GM12874 (cell line): Measurements from ENCODE around the gene KIF17.

Experiments
- TF ChIP-seq, protein P1 (sequence below): IDR thresholded peaks from 2 replicates; pipeline ENCODE4 v1.5.1; 2011; ENCODE audit warnings: low read depth, mild to moderate bottlenecking, control low read depth, low read length, moderate library complexity; ENCODE audit not compliant: insufficient read depth

KIF17 gene

DNA sequence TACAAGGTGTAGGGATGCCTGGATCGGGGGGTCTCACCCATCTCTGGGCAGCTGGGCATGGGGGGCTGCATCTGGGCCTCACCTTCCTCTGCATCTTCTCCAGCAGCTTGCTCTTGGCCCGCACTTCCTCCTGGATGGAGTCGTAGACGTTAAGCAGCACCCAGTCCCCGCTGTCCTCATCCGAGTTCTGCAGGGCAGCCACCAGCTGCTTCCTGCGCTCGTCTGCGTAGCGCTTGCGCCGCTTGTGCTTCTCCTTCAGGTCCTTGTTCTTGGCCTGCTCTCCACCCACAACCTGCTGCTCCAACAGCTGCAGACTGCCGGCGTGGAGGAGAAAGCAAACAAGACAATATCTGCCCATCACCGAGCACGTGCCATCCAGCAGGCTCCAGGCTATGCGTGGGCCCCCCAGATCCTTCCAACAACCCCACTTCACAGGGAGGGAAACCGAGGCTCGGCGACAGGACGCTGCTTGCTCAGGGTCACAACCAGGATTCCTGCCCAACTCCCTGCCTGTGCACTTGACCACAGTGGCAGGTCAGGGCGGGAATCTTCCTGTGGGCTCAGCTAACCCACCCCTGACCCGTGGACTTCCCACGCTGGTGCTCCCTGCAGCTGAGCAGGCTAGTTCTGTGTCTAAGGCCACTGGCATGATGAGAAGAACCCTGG lies 35.1 kb downstream of the KIF17 start:
- TF ChIP-seq, protein P1, sequence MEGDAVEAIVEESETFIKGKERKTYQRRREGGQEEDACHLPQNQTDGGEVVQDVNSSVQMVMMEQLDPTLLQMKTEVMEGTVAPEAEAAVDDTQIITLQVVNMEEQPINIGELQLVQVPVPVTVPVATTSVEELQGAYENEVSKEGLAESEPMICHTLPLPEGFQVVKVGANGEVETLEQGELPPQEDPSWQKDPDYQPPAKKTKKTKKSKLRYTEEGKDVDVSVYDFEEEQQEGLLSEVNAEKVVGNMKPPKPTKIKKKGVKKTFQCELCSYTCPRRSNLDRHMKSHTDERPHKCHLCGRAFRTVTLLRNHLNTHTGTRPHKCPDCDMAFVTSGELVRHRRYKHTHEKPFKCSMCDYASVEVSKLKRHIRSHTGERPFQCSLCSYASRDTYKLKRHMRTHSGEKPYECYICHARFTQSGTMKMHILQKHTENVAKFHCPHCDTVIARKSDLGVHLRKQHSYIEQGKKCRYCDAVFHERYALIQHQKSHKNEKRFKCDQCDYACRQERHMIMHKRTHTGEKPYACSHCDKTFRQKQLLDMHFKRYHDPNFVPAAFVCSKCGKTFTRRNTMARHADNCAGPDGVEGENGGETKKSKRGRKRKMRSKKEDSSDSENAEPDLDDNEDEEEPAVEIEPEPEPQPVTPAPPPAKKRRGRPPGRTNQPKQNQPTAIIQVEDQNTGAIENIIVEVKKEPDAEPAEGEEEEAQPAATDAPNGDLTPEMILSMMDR: no peak

DNA sequence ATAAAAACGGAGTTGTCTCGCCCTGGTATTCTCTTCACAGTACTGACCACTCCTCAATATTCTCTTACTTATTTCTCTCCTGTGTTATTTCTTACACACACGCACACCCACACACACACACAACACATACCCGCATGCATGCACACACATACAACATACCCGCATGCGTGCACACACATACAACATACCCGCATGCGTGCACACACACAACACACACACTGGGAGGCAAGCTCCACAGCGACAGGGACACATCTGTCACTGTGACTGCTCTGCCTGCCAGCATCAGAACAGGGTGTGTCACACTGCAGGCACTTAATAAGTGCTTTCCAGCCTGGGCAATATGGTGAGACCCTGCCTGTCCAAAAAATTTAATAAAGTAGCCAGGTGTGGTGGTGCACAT lies 35.8 kb downstream of the KIF17 start:
- TF ChIP-seq, protein P1: no peak

DNA sequence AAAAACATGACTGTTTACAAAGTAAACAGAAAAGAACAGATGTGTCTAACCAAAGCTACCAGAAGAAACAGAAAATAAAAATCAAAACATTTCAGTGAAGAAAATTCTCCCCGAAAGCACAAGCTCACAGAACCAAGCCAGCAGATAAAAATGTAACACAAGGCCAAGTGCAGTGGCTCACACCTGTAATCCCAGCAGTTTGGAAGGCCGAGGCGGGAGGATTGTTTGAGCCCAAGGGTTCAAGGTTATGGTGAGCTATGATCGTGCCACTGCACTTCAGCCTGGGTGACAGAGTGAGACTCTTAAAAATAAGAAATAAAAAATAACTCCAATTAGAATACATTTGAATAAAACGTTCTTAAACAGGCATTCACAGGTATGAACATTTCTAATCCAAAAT lies 37.5 kb downstream of the KIF17 start:
- TF ChIP-seq, protein P1: no peak

DNA sequence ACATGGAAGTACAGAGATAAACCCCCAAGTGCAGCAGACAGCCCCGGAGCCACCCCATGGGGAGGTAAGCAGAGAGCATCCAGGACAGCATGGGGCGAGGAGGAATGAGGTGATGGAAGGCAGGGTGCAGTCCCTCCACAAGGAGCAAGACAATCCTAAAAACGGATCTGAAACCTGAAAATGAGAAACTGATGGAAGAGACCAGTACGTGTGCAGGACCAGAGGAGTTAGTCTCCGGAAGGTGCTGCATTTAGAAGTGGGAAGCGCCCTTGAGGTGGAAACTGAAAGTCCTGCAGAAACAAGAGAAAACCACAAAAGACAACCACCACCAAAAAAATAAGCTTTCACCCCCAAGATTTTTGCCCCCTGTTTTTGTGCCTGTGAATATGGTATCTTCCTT lies 39.2 kb downstream of the KIF17 start:
- TF ChIP-seq, protein P1: no peak

DNA sequence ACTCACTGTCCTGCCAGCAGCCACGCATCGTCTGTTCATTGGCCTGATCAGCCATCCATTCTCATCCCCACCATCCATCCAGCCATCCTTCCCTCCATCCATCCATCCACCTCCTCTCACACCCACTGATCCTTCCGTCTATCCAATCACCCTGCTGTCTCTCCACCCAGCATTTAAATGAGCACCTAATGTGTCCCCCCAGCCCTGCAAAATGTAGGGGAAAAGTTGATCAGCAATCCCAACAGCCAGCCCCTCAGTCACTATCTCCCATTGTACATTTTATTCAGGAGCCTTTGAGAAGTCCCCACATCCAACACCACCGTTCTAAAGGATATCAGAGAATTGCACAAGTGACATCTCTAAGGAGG lies 45.6 kb downstream of the KIF17 start:
- TF ChIP-seq, protein P1: no peak

DNA sequence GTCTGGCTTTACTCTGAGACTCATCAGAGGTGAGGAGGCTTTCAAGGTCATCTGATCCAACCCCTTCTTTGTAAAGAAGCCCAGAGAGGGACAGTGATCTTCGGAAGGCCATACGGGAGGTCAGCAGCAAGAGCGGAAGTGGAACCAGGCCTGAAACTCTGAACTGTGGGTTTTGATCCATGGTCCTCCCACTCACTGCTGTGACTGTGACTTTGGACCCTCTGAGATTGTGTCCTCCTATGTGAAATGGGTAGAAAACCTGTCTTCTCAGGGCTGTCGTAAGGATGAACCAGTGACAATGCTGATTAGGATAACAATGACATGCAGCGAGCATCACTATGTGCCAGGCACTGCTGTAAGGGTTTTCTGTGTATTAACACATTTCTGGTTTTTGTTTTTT lies 46.9 kb downstream of the KIF17 start:
- TF ChIP-seq, protein P1: no peak

DNA sequence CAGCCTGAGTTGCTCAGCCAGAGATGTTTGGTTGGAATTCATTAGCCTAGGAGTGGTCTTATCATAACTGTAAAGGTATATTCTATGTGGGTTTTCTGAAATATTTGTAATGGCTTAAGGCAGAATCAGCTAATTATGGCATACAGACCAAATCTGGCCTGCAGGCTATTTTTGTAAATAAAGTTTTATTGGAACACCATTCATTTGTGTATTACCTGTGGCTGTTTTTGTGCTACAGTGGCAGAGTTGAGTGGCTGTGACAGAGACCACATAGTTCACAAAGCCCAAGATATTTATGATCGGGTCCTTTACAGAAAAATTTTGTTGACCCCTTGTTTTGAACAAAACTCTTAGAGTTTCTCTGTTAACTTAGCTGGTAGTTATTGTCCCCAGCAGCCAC lies 49.2 kb downstream of the KIF17 start:
- TF ChIP-seq, protein P1: no peak
